ELF-1 (cell line): ENCODE measurements around the gene GUCD1.

Source experiments
- DNase-seq: peaks from one replicate; pipeline ENCODE4 v3.0.0-alpha.2; 2016; ENCODE audit warnings: low read depth, low spot score

Gene GUCD1

DNA sequence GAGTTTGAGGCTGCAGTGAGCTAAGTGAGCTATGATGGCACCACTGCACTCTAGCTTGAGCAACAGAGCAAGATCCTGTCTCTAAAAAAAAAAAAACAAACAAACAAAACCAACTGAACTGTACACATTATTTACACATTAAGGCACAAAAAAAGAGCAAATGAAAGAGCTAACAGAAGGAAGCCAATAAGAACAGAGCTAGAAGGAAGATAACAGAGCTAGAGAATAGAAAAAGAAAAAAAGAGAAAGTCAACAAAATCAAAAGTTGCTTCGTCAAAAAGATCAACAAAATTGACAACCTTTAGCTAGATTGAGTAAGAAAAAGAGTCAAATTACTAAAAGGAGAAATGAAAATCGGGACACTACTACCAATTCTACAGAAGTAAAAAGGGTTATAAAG lies 25.0 kb downstream of the GUCD1 start:
- DNase-seq: no peak

DNA sequence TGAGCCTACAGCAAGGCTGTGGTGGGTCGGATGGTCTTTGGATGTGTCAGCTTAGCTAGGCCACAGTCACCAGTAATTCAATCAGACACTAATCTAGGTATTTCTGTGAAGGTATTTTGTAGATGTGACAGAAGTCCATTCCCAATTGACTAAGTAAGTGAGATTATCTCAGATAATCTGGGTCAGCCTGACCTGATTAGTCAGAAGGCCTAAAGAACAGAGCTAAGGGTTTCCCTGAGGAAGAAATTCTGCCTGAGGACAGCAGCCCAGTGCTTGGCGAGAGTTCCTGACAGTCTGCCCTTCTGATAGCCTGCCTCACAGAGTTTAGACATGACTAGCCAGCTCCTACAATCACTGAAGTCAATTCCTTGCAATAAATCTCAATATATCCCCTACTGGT lies 28.7 kb downstream of the GUCD1 start:
- peak; percentile 18 for DNase-seq

DNA sequence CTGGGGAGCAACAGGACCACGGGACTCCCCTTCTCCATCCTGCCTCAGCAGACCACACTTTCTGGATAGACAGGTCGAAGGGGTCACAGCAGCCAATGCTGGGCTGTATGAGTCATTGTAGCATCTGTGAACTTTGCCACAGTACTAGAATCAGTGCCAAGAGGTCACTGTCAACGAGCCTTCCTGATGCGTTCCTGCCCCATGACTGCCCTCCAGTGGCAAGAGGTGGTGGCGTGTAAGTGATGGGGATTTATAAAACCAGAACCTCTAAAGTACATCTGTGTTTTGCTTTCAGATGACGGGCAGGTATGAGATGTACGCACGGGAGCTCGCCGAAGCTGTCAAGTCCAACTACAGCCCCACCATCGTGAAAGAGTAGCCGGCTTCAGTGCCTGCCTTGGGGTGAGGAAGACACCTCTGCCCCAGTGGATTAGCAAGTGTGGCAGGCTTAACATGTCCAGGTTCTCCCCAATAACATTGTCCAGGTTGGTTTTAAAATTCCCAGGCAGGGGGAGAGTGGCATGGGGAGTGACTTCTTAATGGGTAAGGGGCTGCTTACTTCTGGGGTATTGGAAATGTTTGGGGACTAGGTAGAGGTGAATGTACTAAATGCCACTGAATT lies 29.4 kb downstream of the GUCD1 start:
- peak; percentile 89 for DNase-seq

DNA sequence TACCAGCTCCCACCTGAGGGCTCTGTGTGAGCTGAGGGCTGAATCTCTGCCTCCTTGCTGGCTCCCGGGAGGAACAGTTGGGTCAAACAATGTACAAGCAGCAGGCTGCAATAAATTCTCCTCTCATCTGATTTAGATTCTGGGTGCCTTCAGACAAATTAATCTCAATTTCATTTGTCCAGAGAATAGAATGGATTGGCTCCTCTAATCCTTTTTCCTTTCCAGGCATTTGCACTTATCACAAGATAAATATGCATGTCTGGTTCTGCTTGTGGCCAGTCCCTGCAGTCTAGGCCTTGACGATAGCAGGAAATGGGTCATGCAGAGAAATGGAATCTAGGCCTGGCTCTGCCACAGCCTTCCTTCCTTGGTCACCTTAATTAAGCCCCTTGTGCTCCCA lies 31.1 kb downstream of the GUCD1 start:
- no peak for DNase-seq

DNA sequence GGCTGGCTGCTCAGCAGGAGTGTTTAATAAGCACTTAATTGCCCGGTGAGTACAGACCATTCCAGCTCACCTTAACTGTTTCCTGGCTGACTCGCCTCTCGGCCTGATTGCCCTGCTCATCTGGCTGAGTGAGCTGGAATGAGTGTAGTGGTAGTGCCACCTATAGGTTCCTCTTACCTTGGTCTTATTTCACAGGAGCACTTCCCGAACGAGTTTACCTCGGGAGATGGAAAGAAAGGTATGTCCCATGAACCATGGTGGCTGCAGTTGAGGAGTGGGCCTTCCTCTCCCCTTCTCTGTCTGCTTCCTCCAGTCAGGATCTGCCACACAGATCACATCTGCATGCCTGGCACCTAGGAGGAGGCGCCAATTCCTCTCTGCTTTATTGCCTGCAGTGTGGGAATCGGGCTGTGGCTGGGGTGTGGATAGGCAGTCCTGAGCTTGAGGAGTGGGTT lies 33.1 kb downstream of the GUCD1 start:
- peak; percentile 89 for DNase-seq

DNA sequence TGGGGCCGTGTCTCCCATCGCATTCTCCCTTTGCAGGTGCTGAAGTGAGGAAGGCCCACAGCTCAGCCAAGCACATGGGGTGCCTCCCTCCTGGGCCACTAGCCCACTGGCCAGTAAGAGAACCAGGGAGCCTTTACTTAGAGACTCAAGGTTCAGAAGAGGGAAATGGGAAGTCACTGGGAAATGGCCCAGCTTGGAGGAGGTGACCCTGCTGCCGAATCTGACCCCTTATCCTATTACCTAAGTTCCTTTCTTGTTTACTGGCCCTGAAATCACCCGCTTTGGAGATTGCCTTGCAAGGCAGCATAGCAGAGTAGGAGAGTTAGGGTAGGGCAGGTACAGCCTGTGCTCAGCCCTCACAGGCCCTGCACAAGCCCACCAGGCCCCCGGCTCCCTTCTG lies 35.4 kb downstream of the GUCD1 start:
- no peak for DNase-seq

DNA sequence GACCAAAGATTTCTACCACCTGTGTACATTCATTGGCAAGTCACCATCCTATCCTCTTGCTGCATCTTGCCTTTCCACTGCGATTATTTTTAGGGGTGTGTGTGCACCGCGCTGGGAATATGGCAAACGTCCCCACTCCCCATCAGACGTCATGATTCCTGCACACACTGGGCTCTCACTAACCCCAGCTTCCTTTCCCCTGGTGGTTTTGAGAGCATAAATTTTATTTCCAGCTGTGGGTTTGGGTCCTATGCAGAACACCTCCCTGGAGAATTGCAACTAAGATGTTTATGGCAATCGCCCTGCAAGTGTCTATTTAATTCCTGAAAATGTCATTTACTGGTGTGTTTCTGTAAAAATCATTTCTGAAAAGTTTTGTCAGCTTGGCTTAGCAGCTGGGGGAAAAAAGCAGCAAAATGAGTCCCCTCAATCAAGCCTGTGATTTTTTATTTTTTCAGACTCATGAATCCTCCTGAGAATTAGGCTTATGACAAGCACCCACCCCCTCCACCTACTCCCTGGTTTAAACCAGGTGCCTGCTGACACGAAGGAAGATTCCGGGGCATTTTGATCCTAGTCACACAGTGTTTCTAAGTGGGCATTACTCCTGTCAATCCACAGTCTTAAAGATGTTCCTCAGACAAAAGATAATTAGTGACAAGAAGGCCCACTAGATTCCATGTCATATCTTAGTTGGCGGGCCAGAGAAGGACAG lies 36.0 kb downstream of the GUCD1 start:
- DNase-seq: no peak

DNA sequence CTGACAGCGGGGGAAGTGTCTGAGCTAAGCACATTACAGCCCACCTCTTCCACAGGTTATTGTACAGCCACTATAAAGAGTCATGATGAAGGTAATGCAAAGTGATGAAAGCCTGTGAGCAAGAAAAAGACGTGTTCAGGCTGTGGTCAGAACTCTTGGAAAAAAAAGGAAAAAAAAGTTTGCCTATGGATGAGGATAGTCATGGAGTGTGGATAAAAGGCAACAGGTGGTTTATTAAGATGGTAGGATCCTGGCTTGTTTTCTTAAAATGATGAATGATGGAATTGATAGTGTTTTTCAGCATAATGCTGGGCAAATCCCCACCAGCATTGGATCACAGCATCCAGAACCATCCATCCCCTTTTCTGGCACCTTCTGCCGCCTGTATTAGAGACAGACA lies 36.7 kb downstream of the GUCD1 start:
- DNase-seq: no peak

DNA sequence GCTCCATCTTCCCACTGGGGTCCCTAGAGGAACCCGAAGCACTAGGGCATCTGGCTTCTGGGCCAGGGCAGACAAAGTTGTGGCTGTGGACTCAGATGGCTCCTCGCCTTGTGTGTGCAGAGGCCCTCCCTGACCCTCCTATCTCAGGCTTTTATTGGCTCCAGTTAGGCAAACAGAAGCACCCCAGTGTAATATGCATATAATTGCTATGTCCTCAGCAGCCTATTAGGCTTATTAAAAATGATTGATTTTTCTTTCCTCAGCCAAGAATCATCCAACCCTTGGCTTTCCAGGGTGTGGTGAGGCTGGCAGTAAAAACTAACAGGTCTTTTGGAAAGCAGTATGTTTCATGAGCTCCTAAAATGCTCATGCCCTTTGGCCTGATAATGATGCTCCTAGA lies 37.5 kb downstream of the GUCD1 start:
- DNase-seq: no peak

DNA sequence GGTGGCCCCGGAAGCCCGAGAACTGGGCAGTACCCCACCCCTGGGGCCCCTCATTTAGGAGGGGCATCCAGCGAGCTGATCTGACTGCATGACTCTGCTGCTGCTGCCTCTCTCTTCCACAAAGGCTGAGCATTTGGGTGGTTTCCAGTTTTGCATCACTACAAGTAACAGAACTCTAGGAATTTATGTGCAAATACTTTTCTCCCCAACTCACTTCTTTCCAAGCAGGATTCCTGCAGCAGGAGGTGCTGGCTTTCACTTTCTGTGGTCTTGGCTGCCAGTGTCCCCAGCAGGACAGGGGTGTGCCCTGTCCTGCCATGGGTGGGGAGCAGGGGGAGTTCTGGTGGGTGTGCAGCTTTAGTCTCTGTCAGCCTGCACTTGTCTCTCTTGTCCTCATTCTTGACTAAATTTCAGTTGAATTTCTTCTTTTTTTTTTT lies 38.6 kb downstream of the GUCD1 start:
- DNase-seq: no peak

DNA sequence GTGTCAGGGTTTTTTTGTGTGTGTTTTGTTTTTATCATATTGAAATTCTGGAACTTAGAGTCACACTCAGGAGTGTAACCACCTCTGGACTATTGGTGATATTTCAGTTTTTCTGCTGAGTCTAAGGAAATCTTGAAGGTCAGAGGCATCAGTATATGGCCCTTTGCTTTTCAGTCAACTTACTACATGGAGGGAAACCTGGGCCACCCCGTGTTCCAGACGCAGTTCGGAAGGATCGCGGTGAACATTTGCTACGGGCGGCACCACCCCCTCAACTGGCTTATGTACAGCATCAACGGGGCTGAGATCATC lies 40.0 kb downstream of the GUCD1 start:
- no peak for DNase-seq

DNA sequence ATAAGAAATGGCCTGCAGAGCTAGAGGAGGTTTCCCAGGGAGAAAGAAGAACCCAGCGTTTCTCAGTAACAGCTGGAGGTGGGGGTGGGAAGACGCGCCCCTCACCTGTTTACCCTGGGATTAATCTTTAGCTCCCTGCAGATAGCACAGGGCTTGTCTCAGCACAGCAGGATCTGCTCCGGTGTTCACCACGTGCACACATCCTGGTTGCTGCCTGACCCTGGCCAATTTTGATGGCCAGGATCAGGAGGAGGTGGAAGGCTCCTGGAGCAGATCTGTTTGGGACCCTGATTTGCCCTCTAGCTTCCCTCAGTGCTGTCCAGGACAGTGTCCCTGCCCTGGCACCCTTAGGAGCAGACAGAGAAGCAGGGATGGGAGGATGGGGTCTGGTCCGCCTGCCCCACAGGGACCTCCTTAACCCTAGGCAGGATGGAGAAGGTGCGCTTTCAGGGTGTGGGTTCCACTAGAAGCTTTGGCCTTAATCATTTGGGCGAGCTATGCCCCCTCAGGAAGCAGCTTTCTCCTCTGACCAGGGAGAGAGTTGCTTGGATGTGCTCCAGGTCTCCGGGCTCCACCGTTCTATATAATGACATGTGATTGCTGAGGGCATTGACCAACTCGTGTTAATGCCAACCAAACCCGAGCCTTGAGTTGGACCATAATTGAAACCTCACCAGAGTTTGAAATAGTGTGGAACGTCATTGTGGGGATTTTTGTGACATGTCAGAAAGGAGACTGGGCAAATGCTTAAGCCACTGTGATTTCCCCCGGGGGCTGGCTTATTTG lies 40.5 kb downstream of the GUCD1 start:
- DNase-seq: no peak

DNA sequence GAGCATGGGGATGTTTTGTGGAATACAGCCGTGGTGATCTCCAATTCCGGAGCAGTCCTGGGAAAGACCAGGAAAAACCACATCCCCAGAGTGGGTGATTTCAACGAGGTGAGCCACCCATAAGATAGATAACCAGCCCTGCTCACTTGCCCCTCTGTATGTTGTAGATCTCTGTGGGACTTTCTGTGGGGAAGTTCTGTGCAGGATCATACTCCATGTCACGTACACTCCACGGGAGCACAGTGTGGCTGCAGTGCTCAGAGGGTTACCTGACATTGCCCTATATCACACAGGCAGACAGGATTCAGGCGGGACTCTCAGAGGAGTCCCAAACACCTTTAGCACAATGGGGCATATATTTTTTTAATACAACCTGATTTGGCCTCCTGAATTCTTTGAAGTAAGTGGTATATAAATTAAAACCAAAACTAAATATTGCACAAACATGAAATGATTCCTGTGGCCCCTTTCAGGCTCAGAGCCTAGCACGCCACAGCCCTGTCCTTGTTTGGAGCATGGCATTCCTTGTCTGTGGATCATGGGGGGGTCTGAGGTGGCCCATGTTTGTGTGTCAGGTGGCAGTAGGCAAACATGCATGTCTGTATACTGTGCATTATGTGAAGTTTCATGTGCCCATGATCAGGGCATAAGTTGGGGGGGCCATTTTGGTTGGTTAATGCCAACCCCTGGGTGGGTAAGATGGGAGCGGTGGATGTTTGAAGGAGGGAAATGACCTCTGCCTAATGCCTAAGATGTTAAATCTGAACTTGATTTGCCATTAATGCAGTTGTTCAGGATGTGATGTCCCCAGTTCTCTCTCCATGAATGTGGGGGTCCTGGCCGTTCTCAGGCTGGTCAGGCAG lies 41.3 kb downstream of the GUCD1 start:
- DNase-seq: no peak

DNA sequence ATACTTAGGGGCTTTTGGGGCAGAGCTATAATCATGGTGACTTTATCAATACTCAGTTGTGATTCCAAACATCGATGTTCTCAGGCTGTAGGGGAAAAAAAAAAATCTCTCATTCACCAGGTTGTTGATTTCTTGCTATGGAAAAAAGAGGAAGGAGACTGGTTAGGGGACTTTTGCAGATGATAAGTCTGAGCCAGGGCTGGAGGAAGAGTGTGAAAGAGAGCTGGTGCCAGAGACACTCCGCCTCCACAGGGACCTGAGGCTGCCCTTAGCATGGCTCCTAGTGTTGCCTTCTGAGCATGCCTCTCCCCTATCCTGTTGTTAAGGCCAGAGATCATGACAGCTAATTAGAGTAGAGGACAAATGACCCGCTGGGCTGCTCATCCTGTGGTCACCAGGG lies 42.9 kb downstream of the GUCD1 start:
- DNase-seq: no peak

DNA sequence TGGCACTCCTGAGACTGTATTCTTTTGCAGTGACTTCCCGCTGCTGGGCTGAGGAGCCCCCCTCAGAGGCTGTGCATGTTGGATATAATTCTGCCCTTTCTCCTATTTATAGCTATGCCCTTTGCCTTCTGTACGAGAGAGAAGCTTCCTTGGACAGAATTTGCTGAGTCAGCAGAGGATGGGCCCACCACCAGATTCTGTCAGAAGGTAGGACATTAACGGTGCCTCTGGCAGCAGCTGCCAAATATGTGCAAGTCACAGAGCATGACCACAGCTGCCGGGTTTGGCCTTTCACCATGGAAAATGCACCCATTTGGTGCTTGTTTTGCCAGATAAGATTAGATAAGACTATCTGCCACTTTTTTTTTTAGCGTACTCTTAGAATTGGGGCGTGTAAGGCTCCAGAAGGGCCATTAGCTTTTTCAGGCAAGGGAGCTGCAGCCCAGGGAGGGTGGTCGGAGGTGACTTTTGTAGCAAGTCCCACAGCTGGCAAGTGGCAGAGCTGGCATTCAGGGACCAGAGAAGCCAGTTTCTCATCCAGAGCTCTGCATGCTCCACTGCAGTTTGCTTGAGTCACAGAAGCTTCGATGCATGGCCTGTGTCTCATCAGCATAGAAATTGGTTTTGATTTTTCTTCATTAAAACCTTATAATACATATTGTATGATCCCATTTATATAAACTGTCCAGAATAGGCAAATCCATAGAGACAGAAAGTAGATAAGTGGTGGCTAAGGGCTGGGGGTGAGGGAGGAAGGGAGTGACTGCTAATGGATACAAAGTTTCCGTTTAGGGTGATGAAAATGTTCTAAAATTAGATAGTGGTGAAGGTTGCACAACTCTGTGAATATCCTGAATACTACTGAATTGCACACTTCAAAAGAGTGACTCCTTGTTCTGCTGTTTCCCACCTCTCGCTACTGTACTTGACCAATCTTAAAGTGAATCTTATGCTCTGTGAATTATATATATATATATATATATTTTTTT lies 44.0 kb downstream of the GUCD1 start:
- no peak for DNase-seq

DNA sequence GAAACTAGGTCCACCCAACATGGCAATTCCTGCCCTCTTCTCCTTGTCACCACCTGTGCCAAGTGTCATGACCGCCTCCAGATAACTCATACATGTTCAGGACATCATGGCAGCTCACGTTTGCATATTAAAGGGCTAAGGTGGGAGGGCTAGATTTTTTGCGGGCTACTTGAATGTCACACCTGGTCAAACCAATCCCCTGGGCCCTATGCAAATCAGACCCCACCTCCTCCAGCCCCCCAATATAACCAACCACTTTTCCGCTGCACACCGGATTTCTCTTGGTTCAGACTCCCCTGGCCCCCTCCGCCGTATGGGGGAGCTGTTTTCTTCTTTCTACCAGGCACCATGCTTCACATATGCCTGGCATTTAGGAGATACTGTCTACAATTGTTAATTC lies 47.2 kb downstream of the GUCD1 start:
- peak; percentile 40 for DNase-seq

DNA sequence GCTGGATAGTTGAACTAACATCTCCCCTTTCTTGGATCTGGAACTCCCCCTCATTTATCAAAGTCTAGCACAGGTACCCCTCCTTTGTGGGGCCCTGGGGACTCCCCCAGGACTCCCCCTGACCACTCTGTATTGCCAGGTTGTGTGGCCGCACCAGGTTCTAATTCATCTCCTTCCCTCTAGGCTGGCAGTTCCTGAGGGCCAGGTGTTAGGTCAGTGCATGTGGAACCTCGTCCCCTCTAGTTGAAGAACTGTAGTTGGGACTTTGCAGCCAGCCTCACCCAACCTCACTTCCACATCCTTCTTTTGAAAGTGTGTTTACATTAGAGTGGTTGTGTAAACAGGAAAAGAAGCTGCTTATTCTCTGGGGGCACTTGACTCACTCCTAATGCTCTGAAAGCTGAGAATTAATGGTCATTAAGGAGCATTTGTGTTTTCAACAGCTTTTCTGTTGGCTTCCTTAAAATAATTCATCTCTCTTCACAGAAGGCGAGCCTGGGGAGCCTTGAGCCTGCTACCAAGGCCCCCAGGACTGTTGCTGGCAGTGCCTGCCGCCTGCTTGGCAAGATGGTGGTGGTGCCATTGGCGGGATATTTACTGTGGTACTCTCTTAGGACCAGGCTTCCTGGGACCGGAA lies 48.0 kb downstream of the GUCD1 start:
- DNase-seq: peak; percentile 43

DNA sequence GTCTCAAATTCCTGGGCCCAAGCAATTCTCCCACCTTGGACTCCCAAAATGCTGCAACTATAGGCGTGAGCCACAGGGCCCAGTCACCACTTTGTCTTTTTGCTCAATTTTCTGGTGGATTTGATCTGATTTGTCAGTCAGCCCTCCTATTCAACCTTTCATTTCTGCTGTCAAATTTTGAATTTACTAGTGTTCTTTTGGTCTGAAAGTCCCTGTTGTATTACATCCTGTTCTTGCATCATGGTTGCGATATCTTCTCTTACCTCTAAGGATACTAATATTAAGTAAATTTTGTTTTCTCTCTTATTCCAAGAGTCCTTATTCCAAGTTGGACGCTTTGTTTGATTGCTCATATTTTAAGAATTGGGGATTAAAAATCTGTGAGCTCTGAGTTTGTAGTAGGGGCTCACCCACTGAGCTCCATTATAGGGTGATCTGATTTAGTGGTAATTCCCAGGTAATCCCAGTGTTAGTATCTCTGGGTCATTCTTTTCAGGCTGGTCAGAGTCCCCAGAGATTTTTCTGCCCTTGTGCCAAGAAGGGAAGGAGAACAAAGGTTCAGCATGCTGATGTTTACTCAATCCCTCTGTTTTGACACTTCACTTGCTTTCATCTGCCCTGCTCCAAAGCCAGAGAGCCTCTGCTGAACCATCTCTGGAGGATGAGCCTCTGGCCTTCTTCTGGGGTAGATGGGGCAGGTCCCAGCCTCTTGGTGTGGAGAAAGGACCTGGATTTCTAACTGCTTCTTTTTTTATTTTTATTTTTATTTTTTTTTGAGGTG lies 49.8 kb downstream of the GUCD1 start:
- no peak for DNase-seq

DNA sequence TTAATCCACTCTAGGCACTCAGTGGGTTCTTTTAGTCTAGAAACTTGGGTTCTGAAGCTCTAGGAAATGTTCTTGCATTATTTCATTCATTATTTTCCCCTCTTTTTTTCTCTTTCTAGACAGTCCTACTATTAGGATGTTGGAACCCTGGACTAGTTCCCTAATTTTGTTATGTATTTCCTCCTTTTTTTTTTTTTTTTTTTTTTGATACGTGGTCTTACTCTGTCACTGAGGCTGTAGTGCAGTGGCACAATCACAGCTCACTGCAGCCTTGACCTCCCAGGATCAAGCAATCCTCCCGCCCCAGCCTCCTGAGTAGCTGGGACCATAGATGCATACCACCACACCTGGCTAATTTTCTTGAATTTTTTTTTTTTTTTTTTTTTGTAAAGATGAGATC lies 50.4 kb downstream of the GUCD1 start:
- DNase-seq: no peak
